ENCODE measurements around the gene EBI3.
"Not testable (repeated sequence)": the region's sequence is repeated elsewhere in the genome, so short reads cannot be mapped to it uniquely, and the experiment has no call there.

EBI3 gene

GRCh38 chr19:4200940-4201542 lies 28.3 kb upstream of the EBI3 start:
- no peak for DNase-seq

GRCh38 chr19:4201798-4202197 lies 27.5 kb upstream of the EBI3 start:
- no peak for DNase-seq

- no peak for DNase-seq
These were observed 22.4 kb upstream of the EBI3 start for GRCh38 chr19:4206818-4207484.

- no peak for DNase-seq
These were observed 20.8 kb upstream of the EBI3 start for GRCh38 chr19:4208385-4209094.

GRCh38 chr19:4210166-4210731 lies 19.1 kb upstream of the EBI3 start:
- DNase-seq: no peak

- no peak for DNase-seq
These were observed 16.2 kb upstream of the EBI3 start for GRCh38 chr19:4213116-4213515.

- no peak for DNase-seq
These were observed 13.5 kb upstream of the EBI3 start for GRCh38 chr19:4215807-4216206.

- DNase-seq: no peak
These were observed 12.5 kb upstream of the EBI3 start for GRCh38 chr19:4216846-4217245.

GRCh38 chr19:4217429-4218264 lies 11.7 kb upstream of the EBI3 start:
- DNase-seq: no peak

GRCh38 chr19:4218523-4218922 lies 10.8 kb upstream of the EBI3 start:
- not testable (repeated sequence) for DNase-seq

GRCh38 chr19:4220188-4220587 lies 9.1 kb upstream of the EBI3 start:
- no peak for DNase-seq

GRCh38 chr19:4224470-4224869 lies 4.9 kb upstream of the EBI3 start:
- no peak for DNase-seq

- DNase-seq: no peak
These were observed 3.4 kb upstream of the EBI3 start for GRCh38 chr19:4225885-4226284.

- DNase-seq: no peak
These were observed 1.6 kb upstream of the EBI3 start for GRCh38 chr19:4227771-4228170.

GRCh38 chr19:4228765-4229178 lies 551 bp upstream of the EBI3 start:
- no peak for DNase-seq

GRCh38 chr19:4230237-4230636 lies 914 bp downstream of the EBI3 start:
- DNase-seq: not testable (repeated sequence)

GRCh38 chr19:4231521-4231920 lies 2.2 kb downstream of the EBI3 start:
- DNase-seq: not testable (repeated sequence)

GRCh38 chr19:4232139-4232538 lies 2.8 kb downstream of the EBI3 start:
- not testable (repeated sequence) for DNase-seq

- no peak for DNase-seq
These were observed 3.4 kb downstream of the EBI3 start for GRCh38 chr19:4232614-4233281.

GRCh38 chr19:4233282-4233853 lies 4.0 kb downstream of the EBI3 start:
- no peak for DNase-seq

- DNase-seq: no peak
These were observed 5.0 kb downstream of the EBI3 start for GRCh38 chr19:4234142-4234861.

Data from GF-D8 (cell line).